Measurements from ENCODE around the gene THRB. TPM values are rescaled to one million over a fixed set of nuclear protein-coding genes. Genes with fewer than 3 reads are reported as not detected.

The THRB gene
- total and polyA plus RNA-seq, 9 of the 15 experiments (the other 6 are each of a cell fraction or from before 2014, with no cell fraction given) = 1.7 to 14.9 (median 6.9) TPM

GRCh38 chr3:24224666-24225384 lies 269.8 kb downstream of the THRB start:
- no peaks in the 10 kb centered on the region for H3K27me3 ChIP-seq (ENCODE audit: control insufficient read depth in 2 of 2, insufficient read depth in 2 of 2, low read length in 2 of 2)
- FAIRE-seq (no peak), DNase-seq (ENCODE audit: extremely low read depth in 1 of 4, low spot score in 3 of 4) (no peak), ATAC-seq (no peak)
- no peak overlapping the region for H3K9ac ChIP-seq (ENCODE audit: insufficient read depth in 1 of 2, low read depth in 2 of 2, low read length in 2 of 2)
- in situ Hi-C loops (cut with MboI) = no loop called here
- BruUV-seq (replicated peaks) = no TSS peak
- WGBS (ENCODE audit: insufficient coverage, low coverage, missing lambda C conversion rate) = 43% methylated on average over 4 of the region's 4 CpGs
- no peaks in the 10 kb centered on the region for H4K20me1 ChIP-seq (replicated peaks; ENCODE audit: control insufficient read depth, insufficient read depth, low read length)
- H3K79me2 ChIP-seq (ENCODE audit: control insufficient read depth, insufficient read depth, low read length) = no peaks in the 10 kb centered on the region
- no peak overlapping the region for H3K27ac ChIP-seq (ENCODE audit: extremely low read depth, low read depth, low read length)
- H2AFZ ChIP-seq (ENCODE audit: low read depth, low read length) = no peak overlapping the region
- ChIA-PET CTCF (ENCODE audit: low intra/inter-chr PET ratio) (no interaction called here), POLR2A (interaction anchor here (0.7 to 1.2 kb wide), 4 partner anchors 9 to 307 kb away, joined by 3 to 4 read pairs (median 3); no protein-coding TSS in a partner anchor)
- intact Hi-C loops (cut with micrococcal nuclease) = no loop called here
- H3K4me3 ChIP-seq = no peak overlapping the region
- H3K4me2 ChIP-seq (ENCODE audit: insufficient read depth, low read length) = no peak overlapping the region
- TF ChIP-seq GATA2 (CRISPR knock-in tag; IDR thresholded peaks at IDR 0.05) (no peak), NFIC (IDR thresholded peaks at IDR 0.05) (no peak), ZBTB1 (CRISPR knock-in tag; IDR thresholded peaks at IDR 0.05; ENCODE audit: borderline replicate concordance, low read depth) (no peak), FOXM1 (IDR thresholded peaks at IDR 0.05; ENCODE audit: low read depth) (no peak), FOXM1 (CRISPR knock-in tag; IDR thresholded peaks at IDR 0.05; ENCODE audit: low read depth) (no peak), NFYB (IDR thresholded peaks at IDR 0.05; ENCODE audit: extremely low read depth, insufficient read length) (no peak), ZNF280B (CRISPR knock-in tag; IDR thresholded peaks at IDR 0.05) (no peak), TCF15 (CRISPR knock-in tag; IDR thresholded peaks at IDR 0.05) (no peak), VEZF1 (CRISPR knock-in tag; IDR thresholded peaks at IDR 0.05) (no peak), BRF2 (IDR thresholded peaks at IDR 0.05; ENCODE audit: borderline replicate concordance, insufficient read depth, insufficient read length) (no peak)
- no peaks in the 10 kb centered on the region for H3K36me3 ChIP-seq (ENCODE audit: control insufficient read depth, insufficient read depth, low read length)
- no peaks in the 10 kb centered on the region for H3K4me1 ChIP-seq (replicated peaks in 1 of 2; ENCODE audit: control insufficient read depth in 2 of 2, insufficient read depth in 2 of 2, low read length in 2 of 2)
- H3K9me3 ChIP-seq (replicated peaks; ENCODE audit: control insufficient read depth, insufficient read depth, low read depth, low read length) = no peaks in the 10 kb centered on the region
- H3K9me1 ChIP-seq (ENCODE audit: control insufficient read depth, insufficient read depth, low read length) = no peaks in the 10 kb centered on the region

Measured in K562 (cell line).